GM21528 (cell line): ENCODE results near the gene THAP8.

Source experiments
- ATAC-seq: cut with Tn5 transposase; IDR thresholded peaks from one replicate; pipeline ENCODE4 v1.9.1; 2021; ENCODE audit warnings: mild to moderate bottlenecking, moderate library complexity; ENCODE audit not compliant: unreplicated experiment, low FRiP score

The THAP8 gene, protein sequence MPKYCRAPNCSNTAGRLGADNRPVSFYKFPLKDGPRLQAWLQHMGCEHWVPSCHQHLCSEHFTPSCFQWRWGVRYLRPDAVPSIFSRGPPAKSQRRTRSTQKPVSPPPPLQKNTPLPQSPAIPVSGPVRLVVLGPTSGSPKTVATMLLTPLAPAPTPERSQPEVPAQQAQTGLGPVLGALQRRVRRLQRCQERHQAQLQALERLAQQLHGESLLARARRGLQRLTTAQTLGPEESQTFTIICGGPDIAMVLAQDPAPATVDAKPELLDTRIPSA

DNA sequence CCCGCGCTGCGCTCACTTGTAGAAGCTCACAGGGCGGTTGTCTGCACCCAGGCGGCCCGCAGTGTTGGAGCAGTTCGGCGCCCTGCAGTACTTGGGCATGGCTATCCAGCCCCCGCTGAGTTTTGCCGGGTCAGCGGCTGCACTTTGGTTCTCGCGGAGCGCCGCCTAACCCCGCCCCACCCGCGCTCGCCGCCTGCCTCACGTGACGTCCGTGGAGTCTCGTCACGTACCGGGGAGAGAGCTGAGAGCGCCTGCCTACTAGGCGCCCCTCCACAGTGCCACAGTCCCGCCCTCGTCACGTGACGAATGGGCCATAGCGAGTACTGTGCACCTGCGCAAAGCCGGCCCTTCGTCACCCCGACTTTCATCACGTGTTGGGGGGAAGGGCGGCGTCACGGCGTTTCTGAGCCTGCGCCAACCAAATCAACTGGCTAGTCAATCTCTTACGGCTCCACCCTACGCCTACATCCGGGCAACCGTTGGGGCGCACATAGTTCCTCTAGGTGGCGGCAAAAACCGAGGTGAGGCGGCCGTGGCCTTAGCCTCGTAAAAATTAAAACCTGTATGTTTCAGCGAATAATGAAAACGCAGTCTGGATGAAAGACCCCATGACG, at the start of gene THAP8:
THAP8 (minus strand) TSS at position 167 of the 614 bp plus-strand sequence; CDS start at position 99, 68 bp downstream.
- ATAC-seq = peak; percentile 79

DNA sequence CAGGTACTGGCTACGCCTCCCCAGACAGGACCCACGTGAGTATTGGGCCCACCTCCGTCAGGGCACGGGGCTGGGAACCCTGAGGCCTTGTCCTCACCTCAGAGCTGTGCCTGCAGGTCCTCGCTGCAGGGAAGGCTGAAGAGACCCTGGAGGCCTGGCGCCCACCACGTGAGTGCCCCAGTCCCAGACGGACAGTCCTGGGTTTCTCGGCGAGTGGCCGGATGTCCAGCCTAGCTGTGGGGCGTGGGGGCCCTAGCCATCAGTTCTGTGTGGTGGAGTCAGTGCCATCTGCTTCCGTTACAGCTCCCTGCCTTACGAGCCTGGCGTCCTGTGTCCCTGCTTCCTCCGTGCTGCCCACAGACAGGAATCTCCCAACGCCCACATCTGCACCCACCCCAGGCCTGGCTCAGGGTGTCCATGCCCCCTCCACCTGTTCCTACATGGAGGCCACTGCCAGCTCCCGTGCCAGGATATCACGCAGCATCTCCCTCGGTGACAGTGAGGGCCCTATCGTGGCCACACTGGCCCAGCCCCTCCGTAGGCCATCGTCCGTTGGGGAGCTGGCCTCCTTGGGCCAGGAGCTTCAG, 49.0 kb upstream of the THAP8 start:
- no peak for ATAC-seq

DNA sequence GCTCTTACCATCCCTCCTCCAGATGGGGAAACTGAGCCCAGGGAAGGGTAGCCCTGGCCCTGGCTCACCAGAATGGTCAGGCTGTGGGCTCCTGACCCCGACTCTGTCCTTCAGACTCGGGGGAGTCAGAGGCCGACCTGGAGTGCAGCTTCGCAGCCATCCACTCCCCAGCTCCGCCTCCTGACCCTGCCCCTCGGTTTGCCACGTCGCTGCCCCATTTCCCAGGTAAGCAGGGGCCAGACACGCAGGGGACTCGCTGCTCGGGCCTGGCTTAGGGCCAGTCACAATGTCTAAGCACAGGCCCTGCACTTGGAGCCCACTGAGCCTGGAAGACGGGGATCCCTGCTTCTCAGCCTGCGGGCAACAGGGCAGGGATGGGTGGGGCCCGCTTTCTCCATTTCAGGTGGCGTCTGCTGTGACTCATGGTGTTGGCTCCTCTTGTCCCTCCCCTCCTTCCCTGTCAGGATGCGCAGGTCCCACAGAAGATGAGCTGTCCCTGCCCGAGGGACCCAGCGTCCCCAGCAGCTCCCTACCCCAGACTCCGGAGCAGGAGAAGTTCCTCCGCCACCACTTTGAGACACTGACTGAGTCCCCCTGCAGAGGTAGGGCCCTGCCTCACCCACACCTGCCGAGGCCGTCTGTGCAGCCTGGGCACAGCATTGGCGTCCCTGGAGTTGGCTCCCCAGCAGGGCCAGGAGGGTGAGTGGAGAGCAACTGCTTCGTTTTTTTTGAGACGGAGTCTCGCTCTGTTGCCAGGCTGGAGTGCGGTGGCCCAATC, 47.7 kb upstream of the THAP8 start:
- ATAC-seq = no peak

DNA sequence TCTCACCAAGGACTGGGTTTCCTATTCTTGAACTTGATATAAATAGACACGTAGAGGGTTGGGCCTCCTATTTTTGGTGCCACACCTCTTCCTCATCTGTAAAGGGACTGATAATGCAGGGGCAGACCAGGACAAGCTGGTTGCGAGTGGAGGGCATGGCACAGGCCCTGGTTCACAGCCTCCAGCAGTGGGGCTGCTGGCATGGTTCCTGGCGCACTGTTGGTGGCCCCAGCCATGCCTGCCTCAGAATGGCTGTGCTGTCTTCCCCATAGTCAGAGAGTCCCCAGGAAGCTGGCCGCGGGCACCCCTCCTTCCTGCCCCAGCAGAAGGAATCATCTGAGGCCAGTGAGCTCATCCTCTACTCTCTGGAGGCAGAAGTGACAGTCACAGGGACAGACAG, 46.4 kb upstream of the THAP8 start:
- no peak for ATAC-seq

DNA sequence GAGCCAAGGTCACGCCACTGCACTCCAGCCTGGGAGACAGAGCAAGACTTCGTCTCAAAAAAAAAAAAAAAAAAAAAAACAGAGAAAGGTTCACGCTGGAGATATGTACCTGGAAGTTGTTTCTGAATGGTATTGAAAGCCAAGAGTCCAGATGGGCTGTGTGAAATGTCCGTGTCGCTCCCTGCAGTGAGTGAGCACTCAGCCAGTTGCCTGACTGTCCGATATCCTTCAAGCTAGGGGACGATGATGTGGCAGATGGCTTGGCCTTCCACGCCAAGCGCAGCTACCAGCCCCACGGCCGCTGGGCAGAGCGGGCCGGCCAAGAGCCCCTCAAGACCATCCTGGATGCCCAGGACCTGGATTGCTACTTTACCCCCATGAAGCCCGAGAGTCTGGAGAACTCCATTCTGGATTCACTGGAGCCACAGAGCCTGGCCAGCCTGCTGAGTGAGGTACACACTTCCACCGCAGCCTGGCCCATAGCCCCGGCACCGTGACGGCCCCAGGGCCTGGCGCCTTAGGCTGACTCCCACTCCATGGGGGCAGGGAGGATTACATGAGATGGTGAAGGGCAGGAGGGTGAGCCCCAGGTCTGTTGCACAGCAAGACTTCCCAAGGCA, 45.2 kb upstream of the THAP8 start:
- ATAC-seq = no peak

DNA sequence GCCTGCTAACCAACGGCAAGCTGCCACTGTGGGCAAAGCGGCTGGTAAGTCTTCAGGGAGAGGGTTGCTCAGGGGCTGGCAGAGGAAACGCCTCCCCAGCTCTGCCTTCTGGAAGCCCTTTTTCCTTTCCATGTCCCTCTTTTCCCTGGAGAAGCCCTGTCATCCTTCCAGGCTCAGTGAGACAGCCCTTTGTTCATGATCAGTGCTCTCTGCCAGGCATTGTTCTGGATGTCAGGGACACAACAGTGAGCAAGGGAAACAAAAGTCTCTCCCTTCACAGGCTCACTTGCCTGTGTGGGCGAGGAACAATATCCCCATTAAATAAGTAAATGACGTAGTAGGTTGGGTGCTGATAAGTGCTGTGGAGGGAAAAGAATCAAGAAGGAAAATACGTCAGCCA, 43.0 kb upstream of the THAP8 start:
- no peak for ATAC-seq

DNA sequence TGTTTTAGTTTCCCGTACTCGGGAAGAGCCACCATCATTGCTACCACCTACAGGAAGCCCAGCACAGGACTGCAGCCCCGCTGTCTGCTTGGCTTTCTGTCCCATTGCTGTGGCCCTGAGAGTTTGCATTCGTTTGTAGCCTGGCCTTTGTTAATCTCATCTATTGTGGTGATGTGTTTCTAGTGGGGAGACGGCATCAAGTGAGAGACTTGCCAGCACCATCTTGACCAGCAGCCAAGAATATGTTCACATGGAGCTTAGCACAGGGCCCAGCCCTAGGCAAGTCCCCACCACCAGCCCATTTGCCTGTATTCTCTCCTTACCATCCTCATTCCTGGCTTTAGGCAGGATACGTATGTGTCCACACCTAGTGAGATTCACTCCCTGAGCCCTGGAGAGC, 39.6 kb upstream of the THAP8 start:
- no peak for ATAC-seq

DNA sequence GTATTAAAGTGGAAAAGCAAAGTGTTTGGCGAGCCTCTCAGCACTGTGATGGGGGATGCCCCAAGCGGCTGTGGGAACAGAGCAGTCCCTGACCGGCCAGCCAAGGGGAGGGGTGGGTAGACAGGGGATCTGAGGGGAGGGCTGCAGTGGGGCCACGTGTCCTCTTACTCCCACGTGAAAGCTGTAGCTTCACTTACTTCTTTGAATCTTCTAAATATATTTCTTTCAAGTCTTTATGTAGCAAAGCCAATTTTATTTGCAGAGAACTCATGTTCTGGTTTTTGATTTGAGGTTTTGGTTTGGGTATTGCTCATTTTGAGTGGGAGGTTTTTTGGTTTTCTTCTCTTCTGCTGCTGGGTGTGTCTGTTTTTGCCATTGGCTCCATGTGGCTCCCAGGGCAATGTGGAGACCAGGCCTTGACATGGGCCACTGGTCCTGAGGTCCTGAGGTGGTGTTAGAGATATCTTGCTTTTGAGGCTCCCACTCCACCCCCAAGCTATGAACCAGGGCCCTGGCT, 39.1 kb upstream of the THAP8 start:
- no peak for ATAC-seq

DNA sequence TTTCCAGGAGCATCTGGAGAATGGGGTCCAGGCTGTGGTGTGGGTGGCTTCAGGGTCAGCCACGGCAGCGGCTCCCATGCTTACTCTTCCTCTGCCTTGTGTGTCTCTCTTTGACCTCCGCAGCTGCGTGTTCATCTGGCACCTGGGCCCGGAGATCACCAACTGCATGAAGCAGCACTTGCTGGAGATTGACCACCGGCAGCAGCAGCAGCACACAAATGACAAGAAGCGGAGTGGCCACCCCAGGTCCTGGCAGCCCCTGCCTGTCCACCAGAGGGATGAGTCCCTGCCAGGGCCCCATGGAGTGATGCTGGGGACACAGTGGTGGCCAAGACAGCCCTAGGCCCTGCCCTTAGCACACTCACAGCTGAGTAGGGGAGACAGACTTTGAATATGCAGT, 38.5 kb upstream of the THAP8 start:
- ATAC-seq = no peak

DNA sequence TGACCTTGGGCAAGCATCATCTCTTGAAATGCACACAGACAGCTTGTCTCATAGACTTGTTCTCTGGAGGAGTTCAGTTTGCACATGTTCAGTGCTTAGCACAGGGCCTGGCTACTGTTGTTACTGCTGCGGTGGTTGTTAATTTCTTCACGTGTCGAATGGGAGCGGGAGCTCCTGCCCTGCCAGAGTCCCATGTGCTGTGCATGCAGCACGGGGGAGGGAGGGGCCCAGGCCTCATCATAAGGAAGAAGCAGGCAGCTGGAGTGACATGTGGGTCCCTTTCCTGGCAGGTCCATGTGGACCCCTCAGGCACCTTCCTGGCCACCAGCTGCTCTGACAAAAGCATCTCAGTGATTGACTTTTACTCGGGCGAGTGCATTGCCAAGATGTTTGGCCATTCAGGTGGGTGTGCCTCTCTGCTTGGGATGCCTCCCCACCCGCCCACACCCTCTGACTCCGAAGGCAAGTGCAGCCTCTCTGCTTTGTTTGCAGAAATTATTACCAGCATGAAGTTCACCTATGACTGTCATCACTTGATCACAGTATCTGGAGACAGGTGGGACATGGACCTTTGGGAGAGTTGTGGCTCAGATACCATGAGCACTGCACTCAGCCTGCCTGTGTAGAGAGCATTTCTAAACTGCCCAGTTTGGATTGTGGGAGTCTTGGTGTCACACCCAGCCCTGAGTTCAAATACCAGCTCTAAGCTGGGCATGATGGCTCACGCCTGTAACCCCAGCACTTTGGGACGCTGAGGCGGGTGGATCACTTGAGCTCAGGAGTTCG, 37.0 kb upstream of the THAP8 start:
- ATAC-seq = no peak

DNA sequence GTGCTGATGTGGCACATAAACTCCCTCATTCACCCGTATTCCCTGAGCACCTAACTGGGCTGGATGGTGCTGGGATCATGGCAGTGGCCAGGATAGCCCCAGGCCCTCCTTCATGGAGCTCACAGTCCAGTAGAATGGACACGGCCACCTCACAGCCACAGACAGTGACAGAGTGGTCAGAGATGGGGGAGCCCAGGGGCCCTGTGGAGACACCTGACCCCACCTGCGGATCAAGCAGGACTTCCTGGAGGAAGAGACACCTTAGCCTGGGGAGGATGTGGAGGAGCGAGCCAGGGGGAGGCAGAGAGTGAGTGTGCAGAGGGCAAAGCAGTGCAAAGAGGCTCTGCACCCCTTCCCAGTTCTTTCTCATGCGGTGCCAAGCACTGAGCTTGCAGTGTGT, 35.8 kb upstream of the THAP8 start:
- no peak for ATAC-seq

DNA sequence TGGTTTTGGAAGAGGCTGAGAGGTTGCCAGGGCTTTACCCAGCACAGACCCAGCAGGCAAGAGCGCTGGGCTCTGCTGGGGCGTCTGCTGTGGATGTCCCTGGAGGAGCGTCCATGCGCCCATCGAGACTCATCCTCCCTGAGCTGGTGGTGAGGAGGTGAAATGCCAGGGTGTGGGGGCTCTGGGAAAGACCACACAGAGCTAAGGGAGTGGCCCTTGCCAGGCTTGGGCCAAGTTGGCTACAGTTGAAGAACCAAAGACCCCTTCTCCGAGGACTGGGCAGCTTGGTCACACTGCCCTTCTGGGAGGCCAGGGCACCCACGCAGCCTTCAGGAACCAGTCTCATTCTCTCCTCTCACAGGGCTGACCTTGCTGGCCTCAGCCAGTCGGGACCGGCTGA, 32.2 kb upstream of the THAP8 start:
- ATAC-seq = no peak

DNA sequence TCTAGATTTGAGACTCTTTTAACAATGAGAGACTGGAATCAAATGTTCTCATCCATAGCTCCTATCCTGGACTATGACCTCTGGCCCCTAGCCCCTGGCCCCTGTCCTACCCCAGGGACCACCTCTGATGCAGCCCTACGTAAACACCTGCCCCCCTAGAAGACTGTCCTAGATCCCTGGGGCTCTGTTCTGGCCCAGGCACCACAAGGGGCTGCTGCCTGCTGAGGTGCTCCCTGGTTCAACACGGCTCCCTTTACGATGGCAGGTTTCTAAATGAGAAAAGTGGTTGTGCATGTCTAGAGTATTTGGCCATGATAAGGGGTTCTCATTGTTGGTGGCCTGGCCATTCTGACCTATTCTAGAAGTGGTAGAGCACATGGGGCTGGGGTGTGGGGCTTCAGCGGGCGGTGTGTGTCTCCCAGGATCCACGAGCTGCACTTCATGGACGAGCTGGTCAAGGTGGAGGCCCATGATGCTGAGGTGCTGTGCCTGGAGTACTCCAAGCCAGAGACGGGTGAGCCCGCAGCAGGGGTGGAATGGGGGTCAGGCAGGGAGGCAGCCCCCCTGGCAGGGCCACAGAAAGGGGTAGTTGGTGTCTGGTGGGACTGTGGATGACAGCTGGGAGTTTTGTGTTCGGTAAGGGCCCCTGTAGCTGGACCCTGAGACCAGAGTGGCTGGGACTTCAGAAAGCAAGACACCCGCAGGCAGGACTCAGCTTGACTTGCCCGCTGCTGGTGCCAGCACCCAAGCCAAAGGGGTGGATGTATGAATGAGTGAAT, 30.3 kb upstream of the THAP8 start:
- no peak for ATAC-seq

DNA sequence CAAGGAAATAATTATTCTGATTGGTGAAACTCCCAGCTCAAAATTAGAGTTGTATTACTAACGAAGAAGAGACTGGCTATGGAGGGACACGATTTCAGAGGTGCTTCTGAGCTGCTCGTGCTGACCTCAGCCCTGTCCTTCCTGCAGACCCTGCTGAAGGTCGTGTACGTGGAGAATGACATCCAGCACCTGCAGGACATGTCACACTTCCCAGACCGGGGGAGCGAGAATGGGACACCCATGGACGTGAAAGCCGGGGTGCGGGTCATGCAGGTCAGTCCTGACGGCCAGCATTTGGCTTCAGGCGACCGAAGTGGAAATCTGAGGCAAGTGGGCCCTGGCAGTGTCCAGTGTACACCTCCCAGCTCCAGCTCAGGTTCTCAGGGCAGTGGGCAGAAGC, 28.8 kb upstream of the THAP8 start:
- no peak for ATAC-seq

DNA sequence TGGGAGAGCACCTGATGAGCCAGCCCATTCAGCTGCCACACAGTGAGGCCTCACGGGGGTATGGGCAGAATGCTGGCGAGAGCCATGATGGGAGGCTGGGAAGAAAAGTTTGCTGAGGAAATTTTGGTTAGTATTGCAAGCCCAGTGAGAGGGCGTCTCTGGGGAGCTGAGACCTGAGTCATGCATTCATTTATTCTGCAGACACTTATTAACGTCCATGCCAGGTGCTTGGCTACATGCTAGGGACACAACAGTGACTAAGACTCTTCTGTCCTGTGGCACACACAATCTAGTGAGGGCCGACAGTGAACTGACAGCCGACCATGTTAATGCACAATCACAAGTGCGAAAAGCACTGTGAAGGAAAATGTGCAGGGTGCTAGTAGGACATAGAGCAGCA, 27.8 kb upstream of the THAP8 start:
- ATAC-seq = no peak

DNA sequence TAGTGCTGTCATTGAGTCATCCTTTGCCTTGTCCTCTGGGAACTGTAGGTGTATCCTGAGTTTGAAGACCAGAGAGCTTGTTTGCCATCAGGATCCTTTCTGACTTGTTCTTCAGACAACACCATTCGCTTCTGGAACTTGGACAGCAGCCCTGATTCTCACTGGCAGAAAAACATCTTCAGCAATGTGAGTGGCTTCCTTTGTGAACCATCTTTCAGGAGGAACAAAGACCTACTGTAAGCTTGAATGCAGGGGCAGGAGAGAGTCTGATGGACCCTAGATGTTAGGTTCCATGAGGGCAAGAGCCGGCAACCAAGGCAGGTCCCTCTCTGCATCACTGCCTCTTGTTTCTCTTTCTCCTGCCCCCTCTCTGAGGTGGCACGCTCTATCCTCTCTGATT, 27.3 kb upstream of the THAP8 start:
- no peak for ATAC-seq

DNA sequence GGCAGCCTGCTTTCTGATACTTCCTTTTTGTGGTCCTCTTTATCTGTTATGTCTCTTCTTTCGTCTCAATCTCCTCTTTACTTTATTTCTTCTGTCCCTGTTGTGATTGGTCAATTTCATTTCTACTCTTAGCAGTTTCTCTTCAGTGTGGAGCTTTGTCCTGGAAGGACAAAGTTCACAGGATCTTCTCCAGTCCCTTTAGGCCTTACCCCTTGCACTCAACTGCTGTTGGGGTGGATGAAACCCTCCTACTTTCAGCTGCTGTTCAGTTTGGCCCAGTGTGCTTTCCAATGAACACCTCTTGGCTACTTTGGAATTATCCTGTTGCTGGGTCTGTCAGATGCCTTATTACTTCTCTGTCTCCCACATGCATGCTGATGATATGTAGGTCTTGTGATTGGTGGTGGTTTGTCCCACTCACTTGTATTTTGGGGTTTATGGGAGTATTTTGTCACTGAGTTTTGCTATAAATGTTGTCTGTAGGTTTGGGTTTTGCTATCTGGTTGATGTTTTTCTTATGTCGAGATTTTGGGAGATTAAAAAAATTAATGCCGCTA, 25.4 kb upstream of the THAP8 start:
- no peak for ATAC-seq

DNA sequence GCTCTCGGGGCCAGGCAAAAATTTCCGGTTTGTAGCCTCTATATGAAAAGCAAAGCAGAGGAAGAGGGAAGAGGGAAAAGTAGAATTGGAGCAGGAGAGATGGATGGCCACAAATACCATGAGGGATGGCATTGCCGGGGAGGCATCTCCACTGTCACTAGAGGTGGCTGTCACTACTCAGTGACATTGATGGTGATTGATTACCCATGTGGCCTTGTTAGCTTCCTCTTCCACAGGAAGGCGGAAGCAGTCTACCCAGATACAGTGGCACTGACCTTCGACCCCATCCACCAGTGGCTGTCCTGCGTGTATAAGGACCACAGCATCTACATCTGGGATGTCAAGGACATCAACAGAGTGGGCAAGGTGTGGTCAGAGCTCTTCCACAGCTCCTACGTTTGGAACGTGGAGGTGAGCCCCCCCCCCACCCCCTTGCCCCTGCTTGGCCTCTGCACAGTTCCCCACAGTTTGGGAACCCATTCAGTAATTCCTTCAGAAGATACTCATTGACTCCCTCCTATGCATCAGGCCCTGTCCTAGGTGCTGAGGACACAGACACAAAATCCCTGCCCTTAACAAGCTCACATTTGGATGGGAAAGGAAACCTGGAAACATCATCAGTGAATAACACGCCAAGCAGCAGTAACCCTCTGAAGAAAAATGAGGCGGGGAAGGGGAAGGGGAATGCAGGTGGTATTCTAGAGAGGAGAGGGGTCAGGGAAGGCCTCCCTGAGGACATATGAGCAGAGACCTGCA, 19.2 kb upstream of the THAP8 start:
- no peak for ATAC-seq
